MM.1S (cell line): ENCODE measurements around the gene CEP128.

Experiments used
- EZH2 ChIP-seq: fragments of 300-600 bp; sonication (generic); optimal IDR thresholded peaks from 2 replicates; pipeline ENCODE3; 2017; ENCODE audit warnings: low read depth, mild to moderate bottlenecking, antibody characterized with exemption, low read length, mixed read lengths
- EZH2phosphoT487 ChIP-seq: fragments of 300-600 bp; sonication (generic); IDR thresholded peaks from 2 replicates; pipeline ENCODE4 v1.6.1; 2018; ENCODE audit warnings: antibody characterized with exemption, low read length
- TF ChIP-seq, protein P1 (sequence below): fragments of 300-600 bp; sonication (generic); IDR thresholded peaks from 2 replicates; pipeline ENCODE4 v1.5.1; 2016; ENCODE audit warnings: antibody characterized with exemption, low read length, mixed read lengths

DNA sequence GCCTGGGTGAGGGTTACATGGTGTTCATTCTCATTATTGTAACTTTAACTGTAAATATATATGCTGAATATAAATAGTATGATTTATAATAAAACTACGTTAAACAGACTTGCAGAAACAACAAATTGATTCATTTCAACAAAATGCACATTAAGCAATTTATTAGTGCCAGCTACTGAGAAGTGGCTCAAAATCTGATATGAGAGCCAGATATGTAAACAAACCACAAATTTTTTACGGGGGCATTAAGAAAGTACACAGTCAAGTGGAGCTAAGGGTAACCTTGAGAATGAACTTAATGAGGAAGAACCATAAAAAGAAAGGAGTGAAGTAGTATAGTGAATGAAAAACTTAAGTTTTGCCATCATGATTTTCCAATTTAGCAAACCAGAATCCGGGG, 40.3 kb downstream of the CEP128 start:
- TF ChIP-seq, protein P1, sequence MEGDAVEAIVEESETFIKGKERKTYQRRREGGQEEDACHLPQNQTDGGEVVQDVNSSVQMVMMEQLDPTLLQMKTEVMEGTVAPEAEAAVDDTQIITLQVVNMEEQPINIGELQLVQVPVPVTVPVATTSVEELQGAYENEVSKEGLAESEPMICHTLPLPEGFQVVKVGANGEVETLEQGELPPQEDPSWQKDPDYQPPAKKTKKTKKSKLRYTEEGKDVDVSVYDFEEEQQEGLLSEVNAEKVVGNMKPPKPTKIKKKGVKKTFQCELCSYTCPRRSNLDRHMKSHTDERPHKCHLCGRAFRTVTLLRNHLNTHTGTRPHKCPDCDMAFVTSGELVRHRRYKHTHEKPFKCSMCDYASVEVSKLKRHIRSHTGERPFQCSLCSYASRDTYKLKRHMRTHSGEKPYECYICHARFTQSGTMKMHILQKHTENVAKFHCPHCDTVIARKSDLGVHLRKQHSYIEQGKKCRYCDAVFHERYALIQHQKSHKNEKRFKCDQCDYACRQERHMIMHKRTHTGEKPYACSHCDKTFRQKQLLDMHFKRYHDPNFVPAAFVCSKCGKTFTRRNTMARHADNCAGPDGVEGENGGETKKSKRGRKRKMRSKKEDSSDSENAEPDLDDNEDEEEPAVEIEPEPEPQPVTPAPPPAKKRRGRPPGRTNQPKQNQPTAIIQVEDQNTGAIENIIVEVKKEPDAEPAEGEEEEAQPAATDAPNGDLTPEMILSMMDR: no peak
- TF ChIP-seq EZH2phosphoT487 (no peak), EZH2 (no peak)
